Smooth muscle cell (in vitro differentiated cells): Measurements from ENCODE around the gene FOXN4. TPM values are rescaled to one million over a fixed set of nuclear protein-coding genes. Genes with fewer than 3 reads are reported as not detected.

Source experiments
- DNase-seq: peaks from one replicate; lab custom pipeline; 2025; ENCODE audit not compliant: unreplicated experiment; lab: John Stamatoyannopoulos, UW
- H2AFZ ChIP-seq: fragments of 200-600 bp; sonication (generic); 2 replicates; pipeline ENCODE4 v1.6.0; 2016; ENCODE audit warnings: antibody characterized with exemption, low read depth, mild to moderate bottlenecking
- H3F3A ChIP-seq: fragments of 200-600 bp; sonication (generic); 2 replicates; pipeline ENCODE4 v1.6.0; 2017; ENCODE audit warnings: antibody characterized with exemption, low read depth
- H3K27ac ChIP-seq: fragments of 200-600 bp; sonication (generic); 2 replicates; pipeline ENCODE4 v1.5.1; 2016; ENCODE audit warnings: low read depth, mild to moderate bottlenecking
- H3K27me3 ChIP-seq: fragments of 200-600 bp; sonication (generic); 2 replicates; pipeline ENCODE4 v1.6.1; 2016; ENCODE audit warnings: low read depth, mild to moderate bottlenecking
- H3K36me3 ChIP-seq: fragments of 200-600 bp; sonication (generic); 2 replicates; pipeline ENCODE4 v1.5.1; 2016; ENCODE audit warnings: low read depth
- H3K4me1 ChIP-seq: fragments of 200-600 bp; sonication (generic); 2 replicates; pipeline ENCODE4 v1.5.1; 2016; ENCODE audit warnings: low read depth
- H3K4me2 ChIP-seq: fragments of 200-600 bp; sonication (generic); 2 replicates; pipeline ENCODE4 v1.6.0; 2016; ENCODE audit warnings: mild to moderate bottlenecking
- H3K4me3 ChIP-seq: fragments of 200-600 bp; sonication (generic); 2 replicates; pipeline ENCODE4 v1.5.1; 2016; ENCODE audit warnings: mild to moderate bottlenecking
- H3K79me2 ChIP-seq: fragments of 200-600 bp; sonication (generic); 2 replicates; pipeline ENCODE4 v1.6.0; 2016; ENCODE audit warnings: low read depth, mild to moderate bottlenecking
- H3K9ac ChIP-seq: fragments of 200-600 bp; sonication (generic); 2 replicates; pipeline ENCODE4 v1.6.0; 2016; ENCODE audit warnings: low read depth
- H3K9me3 ChIP-seq: fragments of 200-600 bp; sonication (generic); replicated peaks from 2 replicates; pipeline ENCODE4 v1.5.1; 2016; ENCODE audit warnings: low read depth
- H4K20me1 ChIP-seq: fragments of 200-600 bp; sonication (generic); 2 replicates; pipeline ENCODE4 v1.6.0; 2016; ENCODE audit warnings: low read depth
- WGBS: methylation state at CpG from one replicate; pipeline ENCODE4 v1.1.7; 2016; ENCODE audit warnings: low lambda C conversion rate; 5-methylcytosine and 5-hydroxymethylcytosine counted together
- polyA plus RNA-seq: library from polyadenylated mRNA; unstranded; fragments of >200 nt; fragmentation: Nextera tagmentation; extraction: Ambion mirVana; gene quantifications from 2 replicates; pipeline ENCODE4 v1.2.1, GENCODE V29; 2016
- total RNA-seq: library from RNA; depleted of rRNA; stranded (reverse); fragments of >200 nt; gene quantifications from 2 replicates; pipeline ENCODE4 v1.2.3, GENCODE V29; 2014
- TF ChIP-seq, protein P1 (sequence below): fragments of 200-600 bp; sonication (generic); IDR thresholded peaks from 2 replicates; pipeline ENCODE4 v1.5.1; 2017; ENCODE audit warnings: borderline replicate concordance, mild to moderate bottlenecking, antibody characterized with exemption; ENCODE audit not compliant: insufficient read depth, poor library complexity, severe bottlenecking

The FOXN4 gene
- total and polyA plus RNA-seq, 2 experiments from 2014 or later = not detected

- no peaks in the 10 kb centered on the region for H3F3A ChIP-seq
- H3K4me3 ChIP-seq = no peak overlapping the region
- TF ChIP-seq, protein P1, sequence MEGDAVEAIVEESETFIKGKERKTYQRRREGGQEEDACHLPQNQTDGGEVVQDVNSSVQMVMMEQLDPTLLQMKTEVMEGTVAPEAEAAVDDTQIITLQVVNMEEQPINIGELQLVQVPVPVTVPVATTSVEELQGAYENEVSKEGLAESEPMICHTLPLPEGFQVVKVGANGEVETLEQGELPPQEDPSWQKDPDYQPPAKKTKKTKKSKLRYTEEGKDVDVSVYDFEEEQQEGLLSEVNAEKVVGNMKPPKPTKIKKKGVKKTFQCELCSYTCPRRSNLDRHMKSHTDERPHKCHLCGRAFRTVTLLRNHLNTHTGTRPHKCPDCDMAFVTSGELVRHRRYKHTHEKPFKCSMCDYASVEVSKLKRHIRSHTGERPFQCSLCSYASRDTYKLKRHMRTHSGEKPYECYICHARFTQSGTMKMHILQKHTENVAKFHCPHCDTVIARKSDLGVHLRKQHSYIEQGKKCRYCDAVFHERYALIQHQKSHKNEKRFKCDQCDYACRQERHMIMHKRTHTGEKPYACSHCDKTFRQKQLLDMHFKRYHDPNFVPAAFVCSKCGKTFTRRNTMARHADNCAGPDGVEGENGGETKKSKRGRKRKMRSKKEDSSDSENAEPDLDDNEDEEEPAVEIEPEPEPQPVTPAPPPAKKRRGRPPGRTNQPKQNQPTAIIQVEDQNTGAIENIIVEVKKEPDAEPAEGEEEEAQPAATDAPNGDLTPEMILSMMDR = no peak
- H3K36me3 ChIP-seq = no peaks in the 10 kb centered on the region
- no peaks in the 10 kb centered on the region for H3K9me3 ChIP-seq
- DNase-seq = no peak
- 91% methylated on average over 2 of the region's 2 CpGs for WGBS
- no peak overlapping the region for H3K27ac ChIP-seq
- no peaks in the 10 kb centered on the region for H3K79me2 ChIP-seq
- no peak overlapping the region for H3K4me2 ChIP-seq
- H3K9ac ChIP-seq = no peak overlapping the region
- H3K4me1 ChIP-seq = no peaks in the 10 kb centered on the region
- H2AFZ ChIP-seq = no peak overlapping the region
- no peaks in the 10 kb centered on the region for H4K20me1 ChIP-seq
- H3K27me3 ChIP-seq = no peaks in the 10 kb centered on the region
Observed at GRCh38 chr12:109261939-109262338, 47.1 kb downstream of the FOXN4 start.

GRCh38 chr12:109261087-109261486 lies 48.0 kb downstream of the FOXN4 start:
- Histone ChIP-seq H4K20me1 (no peaks in the 10 kb centered on the region), H3K4me3 (no peak overlapping the region), H3K27ac (no peak overlapping the region), H2AFZ (no peak overlapping the region), H3F3A (no peaks in the 10 kb centered on the region), H3K36me3 (no peaks in the 10 kb centered on the region), H3K4me1 (no peaks in the 10 kb centered on the region), H3K4me2 (no peak overlapping the region), H3K79me2 (no peaks in the 10 kb centered on the region), H3K27me3 (no peaks in the 10 kb centered on the region), H3K9ac (no peak overlapping the region), H3K9me3 (no peaks in the 10 kb centered on the region)
- TF ChIP-seq, protein P1 = no peak
- WGBS = 88% methylated on average over 1 of the region's 1 CpG
- no peak for DNase-seq

- H3K27me3 ChIP-seq = no peaks in the 10 kb centered on the region
- H3K4me1 ChIP-seq = no peaks in the 10 kb centered on the region
- no peak overlapping the region for H2AFZ ChIP-seq
- WGBS = 95% methylated on average over 1 of the region's 1 CpG
- no peaks in the 10 kb centered on the region for H3K36me3 ChIP-seq
- H3K27ac ChIP-seq = no peak overlapping the region
- H4K20me1 ChIP-seq = no peaks in the 10 kb centered on the region
- no peak overlapping the region for H3K4me3 ChIP-seq
- H3K79me2 ChIP-seq = no peaks in the 10 kb centered on the region
- no peak overlapping the region for H3K9ac ChIP-seq
- no peaks in the 10 kb centered on the region for H3K9me3 ChIP-seq
- TF ChIP-seq, protein P1 = no peak
- H3K4me2 ChIP-seq = no peak overlapping the region
- H3F3A ChIP-seq = no peaks in the 10 kb centered on the region
- DNase-seq = no peak
Observed at GRCh38 chr12:109259545-109259895, 49.6 kb downstream of the FOXN4 start.
